Neural cell (in vitro differentiated cells): ENCODE data around the gene NDOR1.

Experiments
- EZH2 ChIP-seq: fragments of 200-600, 300-800 bp; shearing (Covaris generic), sonication (generic); IDR thresholded peaks from 2 replicates; pipeline ENCODE4 v1.6.1; 2014; ENCODE audit warnings: antibody characterized with exemption, low read length, borderline replicate concordance, mild to moderate bottlenecking; ENCODE audit not compliant: insufficient read depth, poor library complexity, severe bottlenecking
- MXI1 ChIP-seq: fragments of 450-650 bp; conservative IDR thresholded peaks from 2 replicates; pipeline ENCODE4 v1.6.1; 2014; ENCODE audit warnings: antibody characterized with exemption, mild to moderate bottlenecking; ENCODE audit not compliant: poor library complexity, severe bottlenecking
- POLR2AphosphoS5 ChIP-seq: IDR thresholded peaks from 2 replicates; pipeline ENCODE4 v1.6.1; 2012
- RAD21 ChIP-seq: fragments of 450-650 bp; conservative IDR thresholded peaks from 2 replicates; pipeline ENCODE4 v1.6.1; 2014; ENCODE audit warnings: antibody characterized with exemption, mild to moderate bottlenecking, moderate library complexity
- SMC3 ChIP-seq: fragments of 450-650 bp; conservative IDR thresholded peaks from 2 replicates; pipeline ENCODE4 v1.6.1; 2014; ENCODE audit warnings: antibody characterized with exemption, mild to moderate bottlenecking, moderate library complexity; ENCODE audit not compliant: poor library complexity
- TAF1 ChIP-seq: IDR thresholded peaks from 2 replicates; pipeline ENCODE4 v1.6.1; 2012; ENCODE audit warnings: low read depth
- TF ChIP-seq, protein P1 (sequence below): fragments of 450-650 bp; IDR thresholded peaks from 2 replicates; pipeline ENCODE4 v1.5.1; 2014; ENCODE audit warnings: antibody characterized with exemption, mild to moderate bottlenecking, moderate library complexity; ENCODE audit not compliant: poor library complexity, severe bottlenecking
- TF ChIP-seq, protein P2 (sequence below): IDR thresholded peaks from 2 replicates; pipeline ENCODE4 v1.6.1; 2012; ENCODE audit warnings: borderline replicate concordance

DNA sequence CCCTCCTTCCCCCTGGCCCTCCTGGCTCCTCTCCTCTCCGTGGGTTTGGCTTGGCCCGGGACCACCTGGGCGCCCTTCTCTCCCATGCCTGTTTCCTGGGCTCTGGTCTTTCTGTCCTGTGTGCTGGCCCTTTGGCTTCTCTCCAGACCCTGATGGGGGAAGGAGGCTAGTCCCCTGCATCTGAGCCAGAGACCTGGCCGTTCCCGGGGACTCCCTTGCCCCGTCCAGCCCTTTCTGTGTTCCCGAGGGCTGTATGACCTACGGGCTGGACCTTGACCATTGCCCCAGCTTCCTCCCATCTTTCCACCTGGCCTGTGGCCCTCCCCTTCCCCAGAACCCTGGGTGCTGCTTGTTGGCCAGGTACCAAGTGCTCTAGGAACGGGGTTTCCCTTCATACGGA lies 58.0 kb downstream of the NDOR1 start:
- TF ChIP-seq, protein P1, sequence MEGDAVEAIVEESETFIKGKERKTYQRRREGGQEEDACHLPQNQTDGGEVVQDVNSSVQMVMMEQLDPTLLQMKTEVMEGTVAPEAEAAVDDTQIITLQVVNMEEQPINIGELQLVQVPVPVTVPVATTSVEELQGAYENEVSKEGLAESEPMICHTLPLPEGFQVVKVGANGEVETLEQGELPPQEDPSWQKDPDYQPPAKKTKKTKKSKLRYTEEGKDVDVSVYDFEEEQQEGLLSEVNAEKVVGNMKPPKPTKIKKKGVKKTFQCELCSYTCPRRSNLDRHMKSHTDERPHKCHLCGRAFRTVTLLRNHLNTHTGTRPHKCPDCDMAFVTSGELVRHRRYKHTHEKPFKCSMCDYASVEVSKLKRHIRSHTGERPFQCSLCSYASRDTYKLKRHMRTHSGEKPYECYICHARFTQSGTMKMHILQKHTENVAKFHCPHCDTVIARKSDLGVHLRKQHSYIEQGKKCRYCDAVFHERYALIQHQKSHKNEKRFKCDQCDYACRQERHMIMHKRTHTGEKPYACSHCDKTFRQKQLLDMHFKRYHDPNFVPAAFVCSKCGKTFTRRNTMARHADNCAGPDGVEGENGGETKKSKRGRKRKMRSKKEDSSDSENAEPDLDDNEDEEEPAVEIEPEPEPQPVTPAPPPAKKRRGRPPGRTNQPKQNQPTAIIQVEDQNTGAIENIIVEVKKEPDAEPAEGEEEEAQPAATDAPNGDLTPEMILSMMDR, result no peak
- TF ChIP-seq, protein P2, sequence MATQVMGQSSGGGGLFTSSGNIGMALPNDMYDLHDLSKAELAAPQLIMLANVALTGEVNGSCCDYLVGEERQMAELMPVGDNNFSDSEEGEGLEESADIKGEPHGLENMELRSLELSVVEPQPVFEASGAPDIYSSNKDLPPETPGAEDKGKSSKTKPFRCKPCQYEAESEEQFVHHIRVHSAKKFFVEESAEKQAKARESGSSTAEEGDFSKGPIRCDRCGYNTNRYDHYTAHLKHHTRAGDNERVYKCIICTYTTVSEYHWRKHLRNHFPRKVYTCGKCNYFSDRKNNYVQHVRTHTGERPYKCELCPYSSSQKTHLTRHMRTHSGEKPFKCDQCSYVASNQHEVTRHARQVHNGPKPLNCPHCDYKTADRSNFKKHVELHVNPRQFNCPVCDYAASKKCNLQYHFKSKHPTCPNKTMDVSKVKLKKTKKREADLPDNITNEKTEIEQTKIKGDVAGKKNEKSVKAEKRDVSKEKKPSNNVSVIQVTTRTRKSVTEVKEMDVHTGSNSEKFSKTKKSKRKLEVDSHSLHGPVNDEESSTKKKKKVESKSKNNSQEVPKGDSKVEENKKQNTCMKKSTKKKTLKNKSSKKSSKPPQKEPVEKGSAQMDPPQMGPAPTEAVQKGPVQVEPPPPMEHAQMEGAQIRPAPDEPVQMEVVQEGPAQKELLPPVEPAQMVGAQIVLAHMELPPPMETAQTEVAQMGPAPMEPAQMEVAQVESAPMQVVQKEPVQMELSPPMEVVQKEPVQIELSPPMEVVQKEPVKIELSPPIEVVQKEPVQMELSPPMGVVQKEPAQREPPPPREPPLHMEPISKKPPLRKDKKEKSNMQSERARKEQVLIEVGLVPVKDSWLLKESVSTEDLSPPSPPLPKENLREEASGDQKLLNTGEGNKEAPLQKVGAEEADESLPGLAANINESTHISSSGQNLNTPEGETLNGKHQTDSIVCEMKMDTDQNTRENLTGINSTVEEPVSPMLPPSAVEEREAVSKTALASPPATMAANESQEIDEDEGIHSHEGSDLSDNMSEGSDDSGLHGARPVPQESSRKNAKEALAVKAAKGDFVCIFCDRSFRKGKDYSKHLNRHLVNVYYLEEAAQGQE, result no peak
- no peak for TF ChIP-seq RAD21
- no peak for TF ChIP-seq POLR2AphosphoS5
- TF ChIP-seq MXI1, result no peak
- no peak for TF ChIP-seq EZH2
- no peak for TF ChIP-seq TAF1
- TF ChIP-seq SMC3, result no peak
